K562 (cell line): ENCODE results near the gene TRRAP. TPM values are rescaled to one million over a fixed set of nuclear protein-coding genes. Genes with fewer than 3 reads are reported as not detected.
A peak's percentile ranks its signal among the peaks of the same experiment; 100 is the strongest.

Source experiments
- ATAC-seq: fragments of 200-7000 bp; cut with Tn5 transposase; 3 replicates; pipeline ENCODE4 v1.9.1; 2020; ENCODE audit warnings: moderate library complexity
- BruUV-seq: library from RNA; stranded (reverse); fragments of 400-500 nt; replicated peaks from 2 replicates; lab custom pipeline; 2021; lab: Mats Ljungman, UMichigan
- CTCF ChIA-PET: fragments of 300-600 bp; formaldehyde crosslinking; extraction: SDS; loops from one replicate; lab custom pipeline; 2021; ENCODE audit warnings: low intra/inter-chr PET ratio; lab: Yijun Ruan, JAX
- POLR2A ChIA-PET: fragments of 300-600, 350-650 bp; sonication (Branson Sonifier 250); formaldehyde crosslinking; extraction: SDS; loops from one replicate; lab custom pipeline; 2021; ENCODE audit warnings: antibody characterized with exemption, inconsistent platforms; lab: Yijun Ruan, JAX
- DNase-seq, 4 experiments: peaks; one replicate each; pipeline versions ENCODE4 v3.0.0 to v3.0.0-alpha.2; 2011 to 2018; ENCODE audit warnings: low spot score in 3 of 4, mixed read lengths in 3 of 4; ENCODE audit errors: extremely low read depth in 1 of 4
- FAIRE-seq: peaks from 2 replicates; lab custom pipeline; 2011; peaks lifted over from hg19 to GRCh38; lab: Jason Lieb, UNC
- H2AFZ ChIP-seq: 2 replicates; pipeline ENCODE4 v1.6.0; 2011; ENCODE audit warnings: low read depth, low read length, control low read depth, inconsistent platforms
- H3K27ac ChIP-seq: fragments of 200-600 bp; 3 replicates; pipeline ENCODE4 v1.8.0; 2011; ENCODE audit warnings: low read depth, mild to moderate bottlenecking, control low read depth, inconsistent platforms, low read length, moderate library complexity, mixed read lengths; ENCODE audit errors: extremely low read depth
- H3K27me3 ChIP-seq, 2 experiments: fragments of 300-600 bp in 1 of 2; 2 replicates in 1 of 2; 3 replicates in 1 of 2; pipeline versions ENCODE4 v1.6.0 to v1.8.0; 2011; ENCODE audit warnings: inconsistent platforms in 2 of 2, low read length in 2 of 2, mild to moderate bottlenecking in 1 of 2, mixed read lengths in 1 of 2, moderate library complexity in 1 of 2; ENCODE audit not compliant: control insufficient read depth in 2 of 2, insufficient read depth in 2 of 2
- H3K36me3 ChIP-seq: fragments of 300-600 bp; 3 replicates; pipeline ENCODE4 v1.8.0; 2011; ENCODE audit warnings: mild to moderate bottlenecking, low read length, inconsistent platforms; ENCODE audit not compliant: control insufficient read depth, insufficient read depth
- H3K4me1 ChIP-seq, 2 experiments: fragments of 200-600 bp in 1 of 2; replicated peaks in 1 of 2; 2 replicates in 1 of 2; 3 replicates in 1 of 2; pipeline versions ENCODE4 v1.5.1 to v1.8.0; 2011; ENCODE audit warnings: inconsistent platforms in 2 of 2, low read length in 2 of 2, mild to moderate bottlenecking in 1 of 2, mixed read lengths in 1 of 2, moderate library complexity in 1 of 2; ENCODE audit not compliant: control insufficient read depth in 2 of 2, insufficient read depth in 2 of 2
- H3K4me2 ChIP-seq: 2 replicates; pipeline ENCODE4 v1.6.1; 2011; ENCODE audit warnings: low read length, control low read depth, inconsistent platforms, mixed read lengths; ENCODE audit not compliant: insufficient read depth
- H3K4me3 ChIP-seq: fragments of 200-600 bp; sonication (generic), shearing (Covaris generic); 2 replicates; pipeline ENCODE4 v1.5.1; 2016; ENCODE audit warnings: control low read depth, inconsistent platforms
- H3K79me2 ChIP-seq: fragments of 200-600 bp; 3 replicates; pipeline ENCODE4 v1.8.0; 2011; ENCODE audit warnings: low read length, inconsistent platforms; ENCODE audit not compliant: control insufficient read depth, insufficient read depth
- H3K9ac ChIP-seq, 2 experiments: 2 replicates each; pipeline versions ENCODE4 v1.6.0 to v1.6.1; 2011; ENCODE audit warnings: low read depth in 2 of 2, low read length in 2 of 2, control low read depth in 1 of 2, inconsistent platforms in 1 of 2, mild to moderate bottlenecking in 1 of 2, mixed read lengths in 1 of 2; ENCODE audit not compliant: insufficient read depth in 1 of 2
- H3K9me1 ChIP-seq: one replicate; pipeline ENCODE4 v1.6.0; 2011; ENCODE audit warnings: inconsistent platforms, mild to moderate bottlenecking, low read length, moderate library complexity; ENCODE audit not compliant: control insufficient read depth, insufficient read depth
- H3K9me3 ChIP-seq: replicated peaks from 2 replicates; pipeline ENCODE4 v1.5.1; 2011; ENCODE audit warnings: low read depth, low read length, inconsistent platforms; ENCODE audit not compliant: control insufficient read depth, insufficient read depth
- H4K20me1 ChIP-seq: replicated peaks from 2 replicates; pipeline ENCODE4 v1.6.1; 2011; ENCODE audit warnings: low read length, inconsistent platforms, mixed read lengths; ENCODE audit not compliant: control insufficient read depth, insufficient read depth
- CTCF ChIP-seq, 3 experiments: IDR thresholded peaks in 2 of 3; conservative IDR thresholded peaks in 1 of 3; 2 replicates each; pipeline ENCODE4 v1.5.1; 2011 to 2012; ENCODE audit warnings: low read length in 3 of 3, mild to moderate bottlenecking in 3 of 3, control low read depth in 2 of 3, improper control_type of control experiment in 1 of 3, inconsistent platforms in 1 of 3, low read depth in 1 of 3, mixed read lengths in 1 of 3, moderate library complexity in 1 of 3; ENCODE audit not compliant: insufficient read depth in 2 of 3
- HLTF ChIP-seq: fragments of 450-650 bp; IDR thresholded peaks from 2 replicates; pipeline ENCODE4 v1.6.1; 2016
- MEF2D ChIP-seq: conservative IDR thresholded peaks from 2 replicates; pipeline ENCODE4 v1.6.1; 2016; ENCODE audit warnings: low read depth, missing genetic modification characterization, missing compliant biosample characterization
- RBBP5 ChIP-seq: fragments of 200-600 bp; sonication (generic); IDR thresholded peaks from 2 replicates; pipeline ENCODE4 v1.6.1; 2012; ENCODE audit warnings: borderline replicate concordance, mild to moderate bottlenecking, low read length, control low read depth, inconsistent platforms; ENCODE audit not compliant: insufficient read depth, poor library complexity, severe bottlenecking
- RBM22 ChIP-seq: fragments of 200-400 bp; formaldehyde crosslinking; IDR thresholded peaks from 2 replicates; pipeline ENCODE4 v1.6.1; 2018; ENCODE audit warnings: low read length, low read depth; ENCODE audit not compliant: poor library complexity, severe bottlenecking
- whole genome bisulfite sequencing: fragments of 100-300 bp; shearing (Covaris generic); methylation state at CpG from one replicate; pipeline ENCODE4 v1.1.6; 2016; ENCODE audit warnings: low coverage, mixed read lengths; ENCODE audit not compliant: insufficient coverage; ENCODE audit errors: missing lambda C conversion rate; 5-methylcytosine and 5-hydroxymethylcytosine counted together
- in situ Hi-C: fragments of 300-500 bp; cut with MboI; formaldehyde crosslinking; loops from 4 replicates; pipeline ENCODE4 v1.15.0; 2018; ENCODE audit warnings: inconsistent platforms, mixed read lengths
- intact Hi-C: fragments of 100-400 bp; cut with micrococcal nuclease; formaldehyde crosslinking; loops from 2 replicates; pipeline ENCODE4 v1.14.2; 2022
- polyA plus RNA-seq, 8 experiments: library from polyadenylated mRNA; depleted of rRNA in 4 of 8; stranded (reverse) in 5 of 8; unstranded in 3 of 8; fragments of >200 nt; fragmentation: Nextera tagmentation in 2 of 8; fragmentation: Illumina TruSeq in 1 of 8; extraction: Ambion mirVana in 2 of 8; extraction: Trizol in 1 of 8; gene quantifications; 2 replicates each; pipeline versions ENCODE4 v1.2.1 to v1.2.3, GENCODE V29; 2011 to 2014; ENCODE audit warnings: inconsistent platforms in 1 of 8, missing spikeins in 1 of 8
- total RNA-seq, 7 experiments: library from RNA; depleted of rRNA in 6 of 7; stranded (reverse); fragments of >200 nt in 6 of 7; fragmentation: Illumina TruSeq in 2 of 7; extraction: Trizol in 2 of 7; gene quantifications; 2 replicates each; pipeline versions ENCODE4 v1.2.1 to v1.2.3, GENCODE V29; 2011 to 2021; ENCODE audit warnings: low replicate concordance in 1 of 7
- TF ChIP-seq, protein P1 (sequence below), 2 experiments: fragments of 200-800 bp in 1 of 2; sonication (Bioruptor generic) in 1 of 2; sonication (generic) in 1 of 2; formaldehyde crosslinking in 1 of 2; IDR thresholded peaks in 1 of 2; conservative IDR thresholded peaks in 1 of 2; 2 replicates each; pipeline versions ENCODE4 v1.5.0 to v1.6.1; 2016 to 2020; ENCODE audit warnings: missing compliant biosample characterization in 1 of 2, missing genetic modification characterization in 1 of 2, missing genetic modification reagents in 1 of 2

The TRRAP gene
- total and polyA plus RNA-seq, 9 of the 15 experiments (the other 6 are each of a cell fraction or from before 2014, with no cell fraction given) = 1.3 to 47.2 (median 9.7) TPM

- BruUV-seq = no TSS peak
- WGBS = 83% methylated on average over 3 of the region's 4 CpGs
- DNase-seq = no peak
- peaks cover 97% of the 10 kb centered on the region; the same call in 2 of the 3 replicates for H3K36me3 ChIP-seq
- ChIA-PET CTCF (no interaction called here), POLR2A (no interaction called here)
- H3K9me1 ChIP-seq = no peaks in the 10 kb centered on the region
- in situ Hi-C loops (no loop called here), intact Hi-C loops (no loop called here)
- no peaks in the 10 kb centered on the region for H4K20me1 ChIP-seq
- peak; percentile 37 for ATAC-seq
- no peaks in the 10 kb centered on the region; a peak in 1 of 5 replicates for H3K4me1 ChIP-seq
- H3K4me3 ChIP-seq = no peak overlapping the region
- no peak for FAIRE-seq
- no peak overlapping the region for H2AFZ ChIP-seq
- H3K79me2 ChIP-seq = no peaks in the 10 kb centered on the region
- TF ChIP-seq CTCF (IDR thresholded peaks at IDR 0.05 in 2 of 3, conservative IDR thresholded peaks at IDR 0.05 in 1 of 3; ENCODE audit: insufficient read depth in 2 of 3, low read depth in 1 of 3, low read length in 3 of 3) (no peak), HLTF (no peak), RBBP5 (no peak), RBM22 (peak; percentile 59), MEF2D (tag) (no peak)
- TF ChIP-seq, protein P1, sequence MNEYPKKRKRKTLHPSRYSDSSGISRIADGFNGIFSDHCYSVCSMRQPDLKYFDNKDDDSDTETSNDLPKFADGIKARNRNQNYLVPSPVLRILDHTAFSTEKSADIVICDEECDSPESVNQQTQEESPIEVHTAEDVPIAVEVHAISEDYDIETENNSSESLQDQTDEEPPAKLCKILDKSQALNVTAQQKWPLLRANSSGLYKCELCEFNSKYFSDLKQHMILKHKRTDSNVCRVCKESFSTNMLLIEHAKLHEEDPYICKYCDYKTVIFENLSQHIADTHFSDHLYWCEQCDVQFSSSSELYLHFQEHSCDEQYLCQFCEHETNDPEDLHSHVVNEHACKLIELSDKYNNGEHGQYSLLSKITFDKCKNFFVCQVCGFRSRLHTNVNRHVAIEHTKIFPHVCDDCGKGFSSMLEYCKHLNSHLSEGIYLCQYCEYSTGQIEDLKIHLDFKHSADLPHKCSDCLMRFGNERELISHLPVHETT (CRISPR knock-in tag; conservative IDR thresholded peaks at IDR 0.05 in 1 of 2, IDR thresholded peaks at IDR 0.05 in 1 of 2) = no peak
- no peaks in the 10 kb centered on the region for H3K27me3 ChIP-seq
- no peak overlapping the region for H3K4me2 ChIP-seq
- no peak overlapping the region for H3K9ac ChIP-seq
- no peaks in the 10 kb centered on the region for H3K9me3 ChIP-seq
- H3K27ac ChIP-seq = no peak overlapping the region
These were observed 155.4 kb downstream of the TRRAP start for GRCh38 chr7:99033765-99034164.
